GM23338 (cell line): ENCODE measurements around the gene TMEM250.

Experiments used
- CTCF ChIP-seq, 2 experiments: fragments of 200-600 bp in 1 of 2; sonication (generic) in 1 of 2; conservative IDR thresholded peaks; 2 replicates each; pipeline versions ENCODE4 v1.5.1 to v1.6.1; 2016 to 2017; ENCODE audit warnings: antibody characterized with exemption in 2 of 2, low read depth in 2 of 2, mild to moderate bottlenecking in 2 of 2, moderate library complexity in 1 of 2
- ETS1 ChIP-seq: IDR thresholded peaks from 2 replicates; pipeline ENCODE4 v1.6.1; 2016; ENCODE audit warnings: antibody characterized with exemption
- EZH2 ChIP-seq: fragments of 200-600 bp; sonication (generic); IDR thresholded peaks from one replicate; pipeline ENCODE4 v1.8.0; 2017; ENCODE audit warnings: antibody characterized with exemption, mild to moderate bottlenecking, low read depth; ENCODE audit not compliant: unreplicated experiment
- JUNB ChIP-seq: IDR thresholded peaks from one replicate; pipeline ENCODE4 v1.6.1; 2016; ENCODE audit warnings: antibody characterized with exemption; ENCODE audit not compliant: unreplicated experiment
- POLR2AphosphoS5 ChIP-seq: IDR thresholded peaks from 2 replicates; pipeline ENCODE4 v1.6.1; 2016; ENCODE audit warnings: antibody characterized with exemption, low read depth

GRCh38 chr9:136142414-136142796 is 23.7 kb upstream of the TMEM250 start:
- no peak for TF ChIP-seq CTCF (conservative IDR thresholded peaks at IDR 0.05; ENCODE audit: low read depth in 2 of 2)
- no peak for TF ChIP-seq EZH2
- no peak for TF ChIP-seq ETS1
- TF ChIP-seq JUNB, result no peak
- TF ChIP-seq POLR2AphosphoS5, result no peak
